A375 (cell line): Measurements from ENCODE around the gene CYSLTR1. TPM values are rescaled to one million over a fixed set of nuclear protein-coding genes. Genes with fewer than 3 reads are reported as not detected.

Source experiments
- total RNA-seq: library from RNA; depleted of rRNA; stranded (reverse); fragments of >200 nt; shearing (Covaris generic); gene quantifications from 2 replicates; pipeline ENCODE4 v1.2.3, GENCODE V29; 2014; rRNA removed

The CYSLTR1 gene, protein sequence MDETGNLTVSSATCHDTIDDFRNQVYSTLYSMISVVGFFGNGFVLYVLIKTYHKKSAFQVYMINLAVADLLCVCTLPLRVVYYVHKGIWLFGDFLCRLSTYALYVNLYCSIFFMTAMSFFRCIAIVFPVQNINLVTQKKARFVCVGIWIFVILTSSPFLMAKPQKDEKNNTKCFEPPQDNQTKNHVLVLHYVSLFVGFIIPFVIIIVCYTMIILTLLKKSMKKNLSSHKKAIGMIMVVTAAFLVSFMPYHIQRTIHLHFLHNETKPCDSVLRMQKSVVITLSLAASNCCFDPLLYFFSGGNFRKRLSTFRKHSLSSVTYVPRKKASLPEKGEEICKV
- total RNA-seq, result 0.16 TPM in 1 of 2 replicates, not detected in the other

DNA sequence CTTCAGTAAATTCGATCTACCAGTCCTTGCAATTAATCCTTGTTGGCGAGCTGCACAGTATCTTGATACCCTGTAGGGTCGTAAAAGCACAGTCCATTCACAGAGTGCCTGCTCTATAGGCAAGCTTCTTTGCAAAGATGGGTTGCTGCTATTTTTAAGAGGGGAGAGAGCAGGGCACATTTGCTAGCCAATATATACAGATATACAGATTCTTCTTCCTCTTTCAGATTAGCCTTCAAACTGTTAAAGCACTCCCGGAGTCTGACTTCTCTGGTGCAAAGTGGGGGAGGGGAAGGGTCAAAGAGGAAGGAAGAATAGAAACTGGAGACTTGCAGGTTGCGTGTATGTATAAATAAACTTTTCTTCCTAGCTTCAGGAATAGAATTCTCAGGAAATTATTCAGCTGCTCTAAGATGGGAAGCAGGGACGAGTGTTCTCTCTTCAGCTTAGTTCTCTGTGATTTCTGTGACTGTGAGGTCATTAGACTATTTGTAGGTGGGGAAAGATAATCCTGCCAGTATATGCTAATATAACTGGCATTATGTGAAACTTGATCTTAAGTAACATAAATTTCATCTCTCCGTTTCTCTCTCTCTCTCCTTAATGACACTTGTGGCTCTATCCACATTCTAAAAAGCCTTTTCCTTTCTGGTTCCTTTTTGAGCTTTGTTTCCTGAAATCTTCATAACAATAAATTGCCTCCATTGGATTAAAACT, at the start of gene CYSLTR1:
Gene CYSLTR1 (minus strand): TSS at position 242 of the 717 bp plus-strand sequence. CDS start 53,865 bp downstream, outside the sequence.

Other genes with a start within 250 kb of the CYSLTR1 start
- 345 and 352 TPM in 2 replicates for gene PGK1, start 223.4 kb downstream of the CYSLTR1 start, total RNA-seq
- 17.0 and 17.7 TPM in 2 replicates for gene TAF9B, start 188.0 kb downstream of the CYSLTR1 start, total RNA-seq